Measurements from ENCODE around the gene SEPTIN3.

DNA sequence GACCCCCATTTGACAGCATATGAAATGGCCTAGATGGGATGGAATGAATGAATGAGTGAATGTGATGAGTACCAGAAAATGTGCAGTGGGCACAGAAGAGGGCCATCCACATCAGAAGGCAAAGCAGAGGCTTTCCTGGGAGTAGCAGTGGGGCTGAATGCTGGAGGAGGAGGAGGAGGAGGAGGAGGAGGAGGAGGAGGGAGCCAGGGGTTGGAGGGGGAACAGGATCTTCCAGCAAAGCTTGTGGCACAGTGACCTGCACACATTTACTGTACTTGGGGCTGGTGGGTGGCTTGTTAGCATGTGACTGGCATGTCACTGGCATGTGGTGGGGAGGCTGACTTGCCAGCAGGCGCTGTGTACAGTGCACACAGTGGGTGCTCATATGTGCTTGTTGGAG lies 9.5 kb downstream of the SEPTIN3 start:
- no peak for TF ChIP-seq POLR2A (IDR thresholded peaks at IDR 0.05)
- TF ChIP-seq, protein P1, sequence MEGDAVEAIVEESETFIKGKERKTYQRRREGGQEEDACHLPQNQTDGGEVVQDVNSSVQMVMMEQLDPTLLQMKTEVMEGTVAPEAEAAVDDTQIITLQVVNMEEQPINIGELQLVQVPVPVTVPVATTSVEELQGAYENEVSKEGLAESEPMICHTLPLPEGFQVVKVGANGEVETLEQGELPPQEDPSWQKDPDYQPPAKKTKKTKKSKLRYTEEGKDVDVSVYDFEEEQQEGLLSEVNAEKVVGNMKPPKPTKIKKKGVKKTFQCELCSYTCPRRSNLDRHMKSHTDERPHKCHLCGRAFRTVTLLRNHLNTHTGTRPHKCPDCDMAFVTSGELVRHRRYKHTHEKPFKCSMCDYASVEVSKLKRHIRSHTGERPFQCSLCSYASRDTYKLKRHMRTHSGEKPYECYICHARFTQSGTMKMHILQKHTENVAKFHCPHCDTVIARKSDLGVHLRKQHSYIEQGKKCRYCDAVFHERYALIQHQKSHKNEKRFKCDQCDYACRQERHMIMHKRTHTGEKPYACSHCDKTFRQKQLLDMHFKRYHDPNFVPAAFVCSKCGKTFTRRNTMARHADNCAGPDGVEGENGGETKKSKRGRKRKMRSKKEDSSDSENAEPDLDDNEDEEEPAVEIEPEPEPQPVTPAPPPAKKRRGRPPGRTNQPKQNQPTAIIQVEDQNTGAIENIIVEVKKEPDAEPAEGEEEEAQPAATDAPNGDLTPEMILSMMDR (IDR thresholded peaks at IDR 0.05), result no peak
